RWPE1 (cell line): ENCODE data around the gene MAGEA1.
"Not testable (repeated sequence)": the region's sequence is repeated elsewhere in the genome, so short reads cannot be mapped to it uniquely, and the experiment has no call there.

Experiments
- CTCF ChIA-PET: fragments of 350-600 bp; sonication (Branson Sonifier 250); formaldehyde crosslinking; extraction: SDS; loops from one replicate; lab custom pipeline; 2021; lab: Yijun Ruan, JAX
- POLR2A ChIA-PET: fragments of 400-600 bp; formaldehyde crosslinking; extraction: SDS; loops from one replicate; lab custom pipeline; 2020; ENCODE audit warnings: antibody characterized with exemption; ENCODE audit not compliant: low non-redundant PET; lab: Yijun Ruan, JAX
- DNase-seq: peaks from one replicate; pipeline ENCODE4 v3.0.0; 2012; ENCODE audit warnings: low spot score
- H3K27ac ChIP-seq: fragments of 450-650 bp; 2 replicates; pipeline ENCODE4 v1.5.1; 2017
- TF ChIP-seq, protein P1 (sequence below): fragments of 450-650 bp; conservative IDR thresholded peaks from 2 replicates; pipeline ENCODE4 v1.5.1; 2017; ENCODE audit warnings: low read depth, mild to moderate bottlenecking

MAGEA1 gene

GRCh38 chrX:153164733-153165132 is 14.4 kb upstream of the MAGEA1 start:
- POLR2A ChIA-PET, result no interaction called here
- CTCF ChIA-PET, result no interaction called here
- H3K27ac ChIP-seq, result no peak overlapping the region
- no peak for DNase-seq
- TF ChIP-seq, protein P1, sequence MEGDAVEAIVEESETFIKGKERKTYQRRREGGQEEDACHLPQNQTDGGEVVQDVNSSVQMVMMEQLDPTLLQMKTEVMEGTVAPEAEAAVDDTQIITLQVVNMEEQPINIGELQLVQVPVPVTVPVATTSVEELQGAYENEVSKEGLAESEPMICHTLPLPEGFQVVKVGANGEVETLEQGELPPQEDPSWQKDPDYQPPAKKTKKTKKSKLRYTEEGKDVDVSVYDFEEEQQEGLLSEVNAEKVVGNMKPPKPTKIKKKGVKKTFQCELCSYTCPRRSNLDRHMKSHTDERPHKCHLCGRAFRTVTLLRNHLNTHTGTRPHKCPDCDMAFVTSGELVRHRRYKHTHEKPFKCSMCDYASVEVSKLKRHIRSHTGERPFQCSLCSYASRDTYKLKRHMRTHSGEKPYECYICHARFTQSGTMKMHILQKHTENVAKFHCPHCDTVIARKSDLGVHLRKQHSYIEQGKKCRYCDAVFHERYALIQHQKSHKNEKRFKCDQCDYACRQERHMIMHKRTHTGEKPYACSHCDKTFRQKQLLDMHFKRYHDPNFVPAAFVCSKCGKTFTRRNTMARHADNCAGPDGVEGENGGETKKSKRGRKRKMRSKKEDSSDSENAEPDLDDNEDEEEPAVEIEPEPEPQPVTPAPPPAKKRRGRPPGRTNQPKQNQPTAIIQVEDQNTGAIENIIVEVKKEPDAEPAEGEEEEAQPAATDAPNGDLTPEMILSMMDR, result no peak

- CTCF ChIA-PET, POLR2A ChIA-PET, DNase-seq, H3K27ac ChIP-seq: not testable (repeated sequence)
Observed at GRCh38 chrX:153168423-153168822, 10.7 kb upstream of the MAGEA1 start.

GRCh38 chrX:153181822-153182221 is 2.7 kb downstream of the MAGEA1 start:
- TF ChIP-seq, protein P1, result no peak
- no peak for DNase-seq
- ChIA-PET POLR2A (no interaction called here), CTCF (interaction anchor here (0.6 kb wide), 1 partner anchor 242 kb away, joined by 4 read pairs; no protein-coding TSS in a partner anchor)
- H3K27ac ChIP-seq, result no peak overlapping the region

GRCh38 chrX:153184787-153185186 is 5.7 kb downstream of the MAGEA1 start:
- H3K27ac ChIP-seq, result no peak overlapping the region
- POLR2A ChIA-PET, result no interaction called here
- TF ChIP-seq, protein P1, result no peak
- DNase-seq, result no peak
- CTCF ChIA-PET, result no interaction called here

- H3K27ac ChIP-seq, result no peak overlapping the region
- POLR2A ChIA-PET, result no interaction called here
- CTCF ChIA-PET, result no interaction called here
- TF ChIP-seq, protein P1, result no peak
- DNase-seq, result no peak
Observed at GRCh38 chrX:153190381-153190780, 11.3 kb downstream of the MAGEA1 start.

GRCh38 chrX:153200462-153200861 is 21.4 kb downstream of the MAGEA1 start:
- H3K27ac ChIP-seq, result no peak overlapping the region
- ChIA-PET POLR2A (no interaction called here), CTCF (no interaction called here)
- TF ChIP-seq, protein P1, result no peak
- no peak for DNase-seq

DNA sequence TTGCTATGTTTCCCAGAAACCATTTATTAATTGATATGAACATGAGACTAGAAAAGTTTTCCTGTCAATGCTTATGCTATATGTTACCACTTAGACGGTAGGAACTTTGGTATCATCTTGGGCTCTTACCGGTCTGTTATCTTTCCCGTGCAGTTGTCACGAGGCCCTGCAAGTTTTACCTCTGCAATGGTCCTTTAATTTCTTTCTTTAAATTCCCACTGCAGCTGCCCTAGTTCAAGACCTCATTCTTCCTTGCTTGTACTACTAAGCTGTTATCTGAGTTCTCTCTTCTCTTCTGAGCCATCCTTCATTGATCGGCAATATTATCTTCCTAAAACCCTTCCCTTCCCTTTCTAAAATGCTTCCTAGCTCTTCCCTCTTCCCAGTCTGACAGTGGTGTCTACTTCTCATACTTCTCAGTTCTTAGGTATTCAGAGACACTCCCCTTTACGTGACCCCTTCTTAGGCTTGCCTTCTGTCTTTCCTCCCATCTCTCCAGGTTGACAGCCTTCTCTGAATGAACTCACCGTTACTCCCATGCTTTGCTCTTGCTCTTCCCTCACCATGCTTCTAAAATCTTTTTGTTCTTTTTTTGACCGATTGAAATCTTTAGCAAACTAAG is 27.5 kb downstream of the MAGEA1 start:
- DNase-seq, result no peak
- H3K27ac ChIP-seq, result no peak overlapping the region
- TF ChIP-seq, protein P1, result no peak
- CTCF ChIA-PET, result no interaction called here
- POLR2A ChIA-PET, result no interaction called here
